ENCODE measurements around the gene RNASEH2C.
"Not testable (repeated sequence)": the region's sequence is repeated elsewhere in the genome, so short reads cannot be mapped to it uniquely, and the experiment has no call there.

RNASEH2C gene

DNA sequence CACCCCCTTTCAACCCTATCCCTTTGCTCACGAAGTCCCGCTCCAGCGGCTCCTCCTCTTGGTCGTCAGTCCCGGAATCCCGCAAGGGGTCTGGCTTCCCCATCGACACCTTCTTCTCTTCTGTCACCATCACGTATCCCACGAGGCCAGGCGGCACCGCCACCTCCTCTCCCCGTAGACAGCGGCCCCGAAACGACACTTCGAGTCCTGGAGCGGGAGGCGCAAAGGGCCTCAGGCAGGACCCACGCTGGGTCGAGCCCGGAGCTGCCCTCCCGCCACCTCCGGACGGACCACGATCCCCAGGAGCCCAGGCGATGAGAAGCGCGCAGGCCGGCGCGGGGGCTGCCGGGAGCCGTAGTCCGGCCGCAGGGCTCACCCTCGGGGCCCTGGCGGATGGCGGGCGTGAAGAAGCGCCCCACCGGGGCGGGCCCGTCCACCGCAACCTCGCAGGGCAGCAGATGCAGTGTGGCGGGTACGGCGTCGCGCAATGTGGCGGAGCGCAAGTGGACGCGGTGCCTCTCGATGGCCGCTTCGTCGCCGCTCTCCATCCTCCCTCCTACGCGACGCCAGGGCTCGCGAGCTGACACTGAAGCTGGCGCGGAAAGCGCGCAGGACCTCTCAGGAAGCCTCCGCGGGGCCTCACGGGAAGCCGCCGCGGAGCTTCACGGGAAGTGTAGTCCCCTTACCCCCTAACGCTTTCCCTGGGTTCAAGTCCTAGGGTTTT is at the start of gene RNASEH2C:
TSS of gene RNASEH2C (minus strand) at position 588 of the 724 bp plus-strand sequence. CDS start at position 548, 40 bp downstream.
- DNase-seq (ENCODE audit: low spot score): peak; percentile 87

GRCh38 chr11:65767806-65768205 is 47.2 kb upstream of the RNASEH2C start:
- DNase-seq (ENCODE audit: low spot score): not testable (repeated sequence)

DNA sequence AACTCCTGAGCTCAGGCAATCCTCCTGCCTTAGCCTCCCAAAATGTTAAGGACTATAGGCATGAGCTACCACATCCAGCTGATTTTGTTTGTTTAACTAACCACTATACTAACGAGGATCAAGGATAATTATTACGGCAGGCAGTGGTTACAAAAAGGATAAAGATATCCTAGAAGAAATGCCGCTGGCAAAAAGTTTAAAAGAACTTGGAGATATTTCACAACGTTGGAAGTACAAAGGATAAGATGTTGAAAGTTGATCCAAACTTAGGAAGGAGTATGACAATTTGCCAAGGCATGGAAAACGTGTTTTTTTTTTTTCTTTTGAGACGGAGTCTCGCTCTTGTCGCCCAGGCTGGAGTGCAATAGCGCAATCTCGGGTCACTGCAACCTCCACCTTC is 46.8 kb upstream of the RNASEH2C start:
- no peak for DNase-seq (ENCODE audit: low spot score)

- no peak for DNase-seq (ENCODE audit: low spot score)
Measured at GRCh38 chr11:65766535-65766934, 45.9 kb upstream of the RNASEH2C start.

- no peak for DNase-seq (ENCODE audit: low spot score)
Measured at GRCh38 chr11:65764434-65764833, 43.8 kb upstream of the RNASEH2C start.

DNA sequence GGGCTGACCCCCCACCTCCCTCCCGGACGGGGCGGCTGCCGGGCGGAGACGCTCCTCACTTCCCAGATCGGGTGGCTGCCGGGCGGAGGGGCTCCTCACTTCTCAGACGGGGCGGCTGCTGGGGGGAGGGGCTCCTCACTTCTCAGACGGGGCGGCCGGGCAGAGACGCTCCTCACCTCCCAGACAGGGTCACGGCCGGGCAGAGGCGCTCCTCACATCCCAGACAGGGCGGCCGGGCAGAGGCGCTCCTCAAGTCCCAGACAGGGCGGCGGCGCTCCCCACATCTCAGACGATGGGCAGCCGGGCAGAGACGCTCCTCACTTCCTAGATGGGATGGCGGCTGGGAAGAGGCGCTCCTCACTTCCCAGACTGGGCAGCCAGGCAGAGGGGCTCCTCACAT is 42.2 kb upstream of the RNASEH2C start:
- DNase-seq (ENCODE audit: low spot score): not testable (repeated sequence)

DNA sequence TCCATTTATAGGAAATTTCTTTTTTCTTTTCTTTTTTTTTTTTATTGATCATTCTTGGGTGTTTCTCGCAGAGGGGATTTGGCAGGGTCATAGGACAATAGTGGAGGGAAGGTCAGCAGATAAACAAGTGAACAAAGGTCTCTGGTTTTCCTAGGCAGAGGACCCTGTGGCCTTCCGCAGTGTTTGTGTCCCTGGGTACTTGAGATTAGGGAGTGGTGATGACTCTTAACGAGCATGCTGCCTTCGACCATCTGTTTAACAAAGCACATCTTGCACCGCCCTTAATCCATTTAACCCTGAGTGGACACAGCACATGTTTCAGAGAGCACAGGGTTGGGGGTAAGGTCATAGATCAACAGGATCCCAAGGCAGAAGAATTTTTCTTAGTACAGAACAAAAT is 41.6 kb upstream of the RNASEH2C start:
- not testable (repeated sequence) for DNase-seq (ENCODE audit: low spot score)

- DNase-seq (ENCODE audit: low spot score): no peak
Measured at GRCh38 chr11:65745049-65745448, 24.5 kb upstream of the RNASEH2C start.

GRCh38 chr11:65744699-65745042 is 24.1 kb upstream of the RNASEH2C start:
- no peak for DNase-seq (ENCODE audit: low spot score)

DNA sequence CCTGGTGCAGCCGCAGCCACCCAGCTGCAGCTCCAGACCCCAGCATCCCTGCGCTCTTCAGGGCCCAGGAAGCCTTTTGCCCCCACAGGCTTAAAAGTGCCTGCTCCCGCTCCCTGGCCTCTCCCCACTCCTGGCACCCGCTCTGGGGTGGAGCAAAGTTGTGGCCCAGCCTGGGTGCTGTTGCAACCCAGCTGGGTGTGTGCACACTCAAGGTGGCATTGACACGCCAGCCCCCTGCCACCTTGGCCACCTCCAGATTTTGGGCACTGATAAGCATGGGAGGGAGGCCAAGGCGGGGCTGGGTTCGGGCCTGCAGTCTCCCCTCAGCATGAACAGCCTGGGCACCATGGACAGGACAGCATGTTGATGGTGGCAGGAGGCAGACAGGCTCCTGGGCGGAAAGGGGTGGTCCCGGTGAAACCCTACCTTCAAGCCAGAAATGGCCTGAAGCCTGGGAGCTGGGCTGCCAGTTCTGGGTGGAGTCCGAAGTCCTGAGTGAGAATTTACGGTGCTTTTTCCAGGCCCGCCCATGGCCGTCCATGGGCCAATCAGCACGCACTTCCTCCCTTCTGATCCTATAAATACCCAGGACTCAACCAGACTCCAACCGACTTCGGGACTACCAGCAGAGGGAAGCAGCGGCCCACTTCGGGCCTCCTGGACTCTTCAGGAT is 23.6 kb upstream of the RNASEH2C start:
- peak; percentile 52 for DNase-seq (ENCODE audit: low spot score)

GRCh38 chr11:65743681-65744025 is 23.1 kb upstream of the RNASEH2C start:
- DNase-seq (ENCODE audit: low spot score): no peak

DNA sequence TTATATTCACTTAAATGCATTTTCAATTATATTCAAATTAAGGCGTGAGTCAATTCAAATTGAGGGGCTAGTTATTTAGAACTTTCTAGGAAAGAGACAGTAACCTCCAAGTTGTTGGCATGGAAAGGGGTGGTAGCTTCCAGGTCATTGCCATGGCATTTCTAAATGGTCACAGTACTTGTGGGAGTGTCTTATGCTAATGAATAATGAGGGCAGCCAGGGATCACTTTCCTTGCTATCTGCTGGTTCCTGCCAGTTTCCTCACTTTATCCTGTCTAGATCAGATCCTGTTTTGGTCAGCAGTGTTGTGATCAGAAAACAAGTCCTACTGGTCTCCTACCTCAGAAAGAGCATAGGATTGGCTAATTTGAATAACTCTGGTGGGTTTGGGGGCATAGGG is 21.8 kb upstream of the RNASEH2C start:
- DNase-seq (ENCODE audit: low spot score): no peak

GRCh38 chr11:65741185-65741584 is 20.6 kb upstream of the RNASEH2C start:
- DNase-seq (ENCODE audit: low spot score): no peak

- DNase-seq (ENCODE audit: low spot score): no peak
Measured at GRCh38 chr11:65739022-65739421, 18.4 kb upstream of the RNASEH2C start.

GRCh38 chr11:65736810-65737209 is 16.2 kb upstream of the RNASEH2C start:
- DNase-seq (ENCODE audit: low spot score): no peak

GRCh38 chr11:65735111-65735510 is 14.5 kb upstream of the RNASEH2C start:
- DNase-seq (ENCODE audit: low spot score): not testable (repeated sequence)

- no peak for DNase-seq (ENCODE audit: low spot score)
Measured at GRCh38 chr11:65730461-65730860, 9.9 kb upstream of the RNASEH2C start.

- DNase-seq (ENCODE audit: low spot score): no peak
Measured at GRCh38 chr11:65727865-65728264, 7.3 kb upstream of the RNASEH2C start.

- DNase-seq (ENCODE audit: low spot score): no peak
Measured at GRCh38 chr11:65726660-65727059, 6.1 kb upstream of the RNASEH2C start.

- no peak for DNase-seq (ENCODE audit: low spot score)
Measured at GRCh38 chr11:65722261-65722660, 1.7 kb upstream of the RNASEH2C start.

DNA sequence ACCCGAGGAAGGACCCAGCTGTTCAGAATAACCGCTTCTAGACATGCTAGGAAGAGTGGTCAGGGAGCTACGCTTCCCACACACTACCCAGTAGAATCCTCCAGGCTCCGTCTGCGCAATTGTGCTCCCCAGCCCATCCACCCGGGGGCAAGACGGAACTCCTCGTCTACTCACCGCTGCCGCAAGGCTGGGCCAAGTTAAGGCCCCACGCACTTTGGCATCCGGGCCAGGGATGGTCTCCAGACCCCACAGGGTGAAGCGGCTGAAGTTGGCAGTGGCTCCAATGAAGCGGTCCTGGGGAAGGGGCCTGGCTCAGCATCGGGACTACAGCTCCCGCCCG is 757 bp downstream of the RNASEH2C start:
- no peak for DNase-seq (ENCODE audit: low spot score)

DNA sequence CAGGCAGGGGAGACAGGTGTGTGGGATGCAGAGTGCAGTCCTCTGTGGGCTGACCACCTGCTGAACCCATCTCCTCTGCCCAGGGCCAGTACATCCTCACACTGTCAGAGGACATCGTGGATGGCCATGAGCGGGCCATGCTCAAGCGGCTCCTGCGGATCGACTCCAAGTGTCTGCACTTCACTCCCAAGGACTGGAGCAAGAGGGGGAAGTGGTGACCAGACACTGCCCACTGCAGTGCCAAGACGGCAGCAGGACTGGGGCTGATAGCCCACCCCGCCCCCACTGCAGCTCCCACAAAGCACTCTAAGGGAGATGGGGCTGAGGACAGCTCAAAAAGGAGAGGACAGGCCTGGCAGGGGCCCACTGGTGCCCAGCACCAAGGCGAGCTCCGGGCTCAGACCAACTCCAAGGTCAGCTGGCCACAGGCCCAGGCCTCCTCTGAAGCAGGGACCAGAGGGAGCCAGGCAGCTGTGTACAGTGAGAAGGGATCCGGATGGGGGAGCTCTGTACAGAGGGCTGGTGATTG is 1.6 kb downstream of the RNASEH2C start:
- no peak for DNase-seq (ENCODE audit: low spot score)

DNA sequence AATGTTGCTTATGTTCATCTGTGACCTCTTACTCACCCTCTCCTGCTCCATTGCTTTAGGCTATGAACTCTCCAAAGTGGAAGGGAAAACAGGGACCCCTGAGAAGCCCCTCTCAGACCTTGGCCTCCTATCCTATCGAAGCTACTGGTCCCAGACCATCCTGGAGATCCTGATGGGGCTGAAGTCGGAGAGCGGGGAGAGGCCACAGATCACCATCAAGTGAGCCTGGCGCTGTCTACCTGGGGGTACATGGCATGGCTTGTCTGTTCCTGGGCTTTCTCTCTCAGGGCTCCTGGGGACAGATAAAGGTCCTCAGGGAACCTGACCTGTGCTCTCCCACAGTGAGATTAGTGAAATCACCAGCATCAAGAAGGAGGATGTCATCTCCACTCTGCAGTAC is 2.1 kb downstream of the RNASEH2C start:
- DNase-seq (ENCODE audit: low spot score): no peak

- no peak for DNase-seq (ENCODE audit: low spot score)
Measured at GRCh38 chr11:65717906-65718305, 2.7 kb downstream of the RNASEH2C start.

Measured in LoVo (cell line).